Activated naive CD4-positive, alpha-beta T cell (primary cell): ENCODE data around the gene TRIM9.
"Not testable (repeated sequence)": the region's sequence is repeated elsewhere in the genome, so short reads cannot be mapped to it uniquely, and the experiment has no call there.

Experiments
- DNase-seq, 4 experiments: peaks; one replicate each; lab custom pipeline; 2025; lab: John Stamatoyannopoulos, UW

The TRIM9 gene

GRCh38 chr14:51004801-51005526 lies 89.9 kb downstream of the TRIM9 start:
- no peak for DNase-seq

GRCh38 chr14:51004352-51004800 lies 90.5 kb downstream of the TRIM9 start:
- DNase-seq, result no peak

- no peak for DNase-seq
Observed at GRCh38 chr14:51002406-51002999, 92.4 kb downstream of the TRIM9 start.

- DNase-seq, result no peak
Observed at GRCh38 chr14:51000566-51000965, 94.3 kb downstream of the TRIM9 start.

- DNase-seq, result no peak
Observed at GRCh38 chr14:50999726-51000125, 95.2 kb downstream of the TRIM9 start.

GRCh38 chr14:50998612-50999011 lies 96.3 kb downstream of the TRIM9 start:
- DNase-seq, result no peak

GRCh38 chr14:50997712-50998111 lies 97.2 kb downstream of the TRIM9 start:
- DNase-seq, result no peak

- DNase-seq, result not testable (repeated sequence)
Observed at GRCh38 chr14:50994158-50994557, 100.7 kb downstream of the TRIM9 start.

- DNase-seq, result no peak
Observed at GRCh38 chr14:50985859-50986331, 109.0 kb downstream of the TRIM9 start.

GRCh38 chr14:50985124-50985858 lies 109.6 kb downstream of the TRIM9 start:
- no peak for DNase-seq

GRCh38 chr14:50984036-50984710 lies 110.7 kb downstream of the TRIM9 start:
- no peak for DNase-seq

- DNase-seq, result no peak
Observed at GRCh38 chr14:50979941-50980850, 114.7 kb downstream of the TRIM9 start.

GRCh38 chr14:50978888-50979287 lies 116.0 kb downstream of the TRIM9 start:
- DNase-seq, result no peak

- no peak for DNase-seq
Observed at GRCh38 chr14:50978529-50978871, 116.4 kb downstream of the TRIM9 start.

GRCh38 chr14:50977863-50978528 lies 116.9 kb downstream of the TRIM9 start:
- no peak for DNase-seq

- DNase-seq, result no peak
Observed at GRCh38 chr14:50974118-50974517, 120.8 kb downstream of the TRIM9 start.

- DNase-seq, result no peak
Observed at GRCh38 chr14:50972734-50973133, 122.2 kb downstream of the TRIM9 start.

GRCh38 chr14:50970886-50971781 lies 123.8 kb downstream of the TRIM9 start:
- DNase-seq, result no peak

GRCh38 chr14:50967790-50968189 lies 127.1 kb downstream of the TRIM9 start:
- no peak for DNase-seq

- DNase-seq, result no peak
Observed at GRCh38 chr14:50967103-50967502, 127.8 kb downstream of the TRIM9 start.
